ENCODE measurements around the gene IGFBP4. TPM values are rescaled to one million over a fixed set of nuclear protein-coding genes. Genes with fewer than 3 reads are reported as not detected.

The IGFBP4 gene
- total and polyA plus RNA-seq, 2 of the 13 experiments (the other 11 are each of a cell fraction or from before 2014, with no cell fraction given), result 4.1 to 49.0 TPM

DNA sequence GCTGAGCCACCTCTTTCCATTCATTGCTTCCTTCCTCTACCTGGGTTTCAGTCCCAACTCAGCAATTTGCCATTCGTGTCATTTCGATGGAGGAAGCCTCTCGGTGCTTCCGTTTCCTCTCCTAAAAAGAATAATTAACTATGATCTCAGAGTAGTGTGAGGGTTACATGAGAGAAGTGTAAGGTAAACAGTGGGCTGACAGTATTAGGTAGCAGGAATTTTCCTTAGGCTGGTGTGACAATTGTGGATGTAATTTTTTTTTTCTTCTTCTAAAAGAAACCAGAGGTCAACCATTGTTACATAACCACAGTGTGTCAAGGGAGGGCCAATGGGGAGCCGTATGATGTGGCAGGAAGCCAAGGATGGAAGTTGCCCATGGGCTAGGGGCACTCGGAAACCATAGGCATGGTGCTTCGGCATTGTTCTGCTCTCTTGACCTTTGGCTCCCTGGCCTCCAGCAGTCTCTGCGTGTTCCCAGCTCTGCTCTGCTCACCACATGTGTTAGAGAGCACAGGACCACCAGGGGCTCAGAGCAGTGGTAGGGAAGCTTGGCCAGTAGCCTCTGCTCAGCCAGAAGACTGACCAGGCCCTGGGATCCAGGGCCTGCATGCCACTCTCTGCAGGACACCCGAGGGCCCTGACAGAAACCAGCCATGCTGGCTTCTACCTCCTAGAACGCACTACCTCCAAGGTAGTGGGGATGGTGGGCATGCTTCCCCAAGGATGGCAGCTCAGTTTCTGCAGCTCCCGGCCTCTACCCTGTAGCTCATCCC, 23.5 kb upstream of the IGFBP4 start (continued):
- TF ChIP-seq, protein P1, sequence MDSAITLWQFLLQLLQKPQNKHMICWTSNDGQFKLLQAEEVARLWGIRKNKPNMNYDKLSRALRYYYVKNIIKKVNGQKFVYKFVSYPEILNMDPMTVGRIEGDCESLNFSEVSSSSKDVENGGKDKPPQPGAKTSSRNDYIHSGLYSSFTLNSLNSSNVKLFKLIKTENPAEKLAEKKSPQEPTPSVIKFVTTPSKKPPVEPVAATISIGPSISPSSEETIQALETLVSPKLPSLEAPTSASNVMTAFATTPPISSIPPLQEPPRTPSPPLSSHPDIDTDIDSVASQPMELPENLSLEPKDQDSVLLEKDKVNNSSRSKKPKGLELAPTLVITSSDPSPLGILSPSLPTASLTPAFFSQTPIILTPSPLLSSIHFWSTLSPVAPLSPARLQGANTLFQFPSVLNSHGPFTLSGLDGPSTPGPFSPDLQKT (CRISPR knock-in tag; IDR thresholded peaks at IDR 0.05; ENCODE audit: borderline replicate concordance), result no peak
- no peak for TF ChIP-seq RAD21 (CRISPR knock-in tag; IDR thresholded peaks at IDR 0.05)
- TF ChIP-seq KLF9 (CRISPR knock-in tag; IDR thresholded peaks at IDR 0.05; ENCODE audit: low read depth), result no peak
- TF ChIP-seq CAMTA2 (CRISPR knock-in tag; IDR thresholded peaks at IDR 0.05; ENCODE audit: borderline replicate concordance), result no peak
- TF ChIP-seq EED (CRISPR knock-in tag; IDR thresholded peaks at IDR 0.05), result 0 out of 2 replicates have a peak, but pooled peaks have one; percentile 60
- no peak for TF ChIP-seq ZNF720 (CRISPR knock-in tag; IDR thresholded peaks at IDR 0.05)
- TF ChIP-seq, protein P2, sequence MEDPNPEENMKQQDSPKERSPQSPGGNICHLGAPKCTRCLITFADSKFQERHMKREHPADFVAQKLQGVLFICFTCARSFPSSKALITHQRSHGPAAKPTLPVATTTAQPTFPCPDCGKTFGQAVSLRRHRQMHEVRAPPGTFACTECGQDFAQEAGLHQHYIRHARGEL (CRISPR knock-in tag; IDR thresholded peaks at IDR 0.05), result no peak
- peak; percentile 65 for TF ChIP-seq ZNF274 (CRISPR knock-in tag; IDR thresholded peaks at IDR 0.05)
- peak; percentile 63; the same call in 1 of the 2 replicates for TF ChIP-seq HMG20A (CRISPR knock-in tag; IDR thresholded peaks at IDR 0.05; ENCODE audit: borderline replicate concordance)
- no peak; the same call in 1 of the 2 replicates for TF ChIP-seq ARNT2 (CRISPR knock-in tag; IDR thresholded peaks at IDR 0.05; ENCODE audit: low read depth)
- TF ChIP-seq ADNP (CRISPR knock-in tag; IDR thresholded peaks at IDR 0.05), result no peak
- TF ChIP-seq ETV5 (CRISPR knock-in tag; IDR thresholded peaks at IDR 0.05; ENCODE audit: borderline replicate concordance), result peak; percentile 72; the same call in 1 of the 2 replicates
- TF ChIP-seq IRF2 (CRISPR knock-in tag; IDR thresholded peaks at IDR 0.05), result 0 out of 2 replicates have a peak, but pooled peaks have one; percentile 78
- TF ChIP-seq, protein P3, sequence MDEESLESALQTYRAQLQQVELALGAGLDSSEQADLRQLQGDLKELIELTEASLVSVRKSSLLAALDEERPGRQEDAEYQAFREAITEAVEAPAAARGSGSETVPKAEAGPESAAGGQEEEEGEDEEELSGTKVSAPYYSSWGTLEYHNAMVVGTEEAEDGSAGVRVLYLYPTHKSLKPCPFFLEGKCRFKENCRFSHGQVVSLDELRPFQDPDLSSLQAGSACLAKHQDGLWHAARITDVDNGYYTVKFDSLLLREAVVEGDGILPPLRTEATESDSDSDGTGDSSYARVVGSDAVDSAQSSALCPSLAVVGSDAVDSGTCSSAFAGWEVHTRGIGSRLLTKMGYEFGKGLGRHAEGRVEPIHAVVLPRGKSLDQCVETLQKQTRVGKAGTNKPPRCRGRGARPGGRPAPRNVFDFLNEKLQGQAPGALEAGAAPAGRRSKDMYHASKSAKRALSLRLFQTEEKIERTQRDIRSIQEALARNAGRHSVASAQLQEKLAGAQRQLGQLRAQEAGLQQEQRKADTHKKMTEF (CRISPR knock-in tag; IDR thresholded peaks at IDR 0.05), result peak; percentile 93
- TF ChIP-seq, protein P4, sequence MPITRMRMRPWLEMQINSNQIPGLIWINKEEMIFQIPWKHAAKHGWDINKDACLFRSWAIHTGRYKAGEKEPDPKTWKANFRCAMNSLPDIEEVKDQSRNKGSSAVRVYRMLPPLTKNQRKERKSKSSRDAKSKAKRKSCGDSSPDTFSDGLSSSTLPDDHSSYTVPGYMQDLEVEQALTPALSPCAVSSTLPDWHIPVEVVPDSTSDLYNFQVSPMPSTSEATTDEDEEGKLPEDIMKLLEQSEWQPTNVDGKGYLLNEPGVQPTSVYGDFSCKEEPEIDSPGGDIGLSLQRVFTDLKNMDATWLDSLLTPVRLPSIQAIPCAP (CRISPR knock-in tag; IDR thresholded peaks at IDR 0.05; ENCODE audit: low read depth), result no peak
- no peak for TF ChIP-seq GPN1 (CRISPR knock-in tag; IDR thresholded peaks at IDR 0.05; ENCODE audit: borderline replicate concordance)
- TF ChIP-seq, protein P5, sequence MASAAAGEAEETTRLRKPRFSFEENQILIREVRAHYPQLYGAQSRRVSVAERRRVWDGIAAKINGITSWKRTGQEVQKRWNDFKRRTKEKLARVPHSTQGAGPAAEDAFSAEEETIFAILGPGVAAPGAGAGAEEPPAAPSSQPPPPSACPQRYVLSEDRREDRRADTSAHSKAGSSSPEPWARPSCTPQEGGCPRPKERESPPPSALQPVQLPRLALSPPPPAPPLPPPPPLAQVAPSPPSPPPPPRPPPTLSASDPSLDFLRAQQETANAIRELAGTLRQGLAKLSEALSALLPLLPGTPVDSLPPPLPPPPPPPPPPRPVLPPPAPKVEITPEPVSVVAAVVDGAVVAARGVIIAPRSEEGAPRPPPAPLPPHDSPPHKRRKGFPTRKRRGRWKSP (CRISPR knock-in tag; IDR thresholded peaks at IDR 0.05), result no peak
- TF ChIP-seq PCBP1 (IDR thresholded peaks at IDR 0.05; ENCODE audit: borderline replicate concordance, low read depth, low read length), result no peak
- peak; percentile 84 for TF ChIP-seq CBX1 (IDR thresholded peaks at IDR 0.05; ENCODE audit: low read depth)
- 0 out of 2 replicates have a peak, but pooled peaks have one; percentile 14 for TF ChIP-seq HMG20B (CRISPR knock-in tag; conservative IDR thresholded peaks at IDR 0.05)
- TF ChIP-seq U2AF1 (optimal IDR thresholded peaks at IDR 0.05; ENCODE audit: low read depth, low read length), result peak; percentile 5
- 0 out of 2 replicates have a peak, but pooled peaks have one; percentile 62 for TF ChIP-seq TOE1 (CRISPR knock-in tag; IDR thresholded peaks at IDR 0.05)
- TF ChIP-seq SOX13 (IDR thresholded peaks at IDR 0.05), result peak; percentile 87
- peak in 1 of 2 experiments; percentile 97; a peak in 2 of 4 replicates for TF ChIP-seq SOX13 (CRISPR knock-in tag; conservative IDR thresholded peaks at IDR 0.05 in 1 of 2, IDR thresholded peaks at IDR 0.05 in 1 of 2)
- no peak for TF ChIP-seq SMARCE1 (IDR thresholded peaks at IDR 0.05; ENCODE audit: borderline replicate concordance)
- no peak for TF ChIP-seq HES4 (CRISPR knock-in tag; IDR thresholded peaks at IDR 0.05; ENCODE audit: borderline replicate concordance)
- TF ChIP-seq AGO2 (optimal IDR thresholded peaks at IDR 0.05; ENCODE audit: low read depth, low read length), result no peak

All from HepG2 (cell line).